Fibroblast of skin of left biceps (primary cell): ENCODE measurements around the gene TFAP2A.

Experiments
- DNase-seq, 2 experiments: peaks; one replicate each; pipeline ENCODE4 v3.0.0-alpha.2; 2013; ENCODE audit warnings: low read depth in 2 of 2

The TFAP2A gene

GRCh38 chr6:10382728-10383330 lies 32.0 kb downstream of the TFAP2A start:
- DNase-seq, result no peak

- no peak for DNase-seq
These were observed 32.6 kb downstream of the TFAP2A start for GRCh38 chr6:10382322-10382721.

GRCh38 chr6:10381830-10382208 lies 33.1 kb downstream of the TFAP2A start:
- DNase-seq, result no peak

GRCh38 chr6:10381133-10381829 lies 33.6 kb downstream of the TFAP2A start:
- no peak for DNase-seq

GRCh38 chr6:10375391-10375969 lies 39.4 kb downstream of the TFAP2A start:
- DNase-seq, result no peak

- DNase-seq, result no peak
These were observed 41.1 kb downstream of the TFAP2A start for GRCh38 chr6:10373642-10374359.

- DNase-seq, result no peak
These were observed 45.0 kb downstream of the TFAP2A start for GRCh38 chr6:10369896-10370295.

GRCh38 chr6:10368861-10369260 lies 46.0 kb downstream of the TFAP2A start:
- no peak for DNase-seq

- no peak for DNase-seq
These were observed 51.0 kb downstream of the TFAP2A start for GRCh38 chr6:10363911-10364310.

- no peak for DNase-seq
These were observed 52.6 kb downstream of the TFAP2A start for GRCh38 chr6:10362300-10362699.

GRCh38 chr6:10361428-10361827 lies 53.4 kb downstream of the TFAP2A start:
- DNase-seq, result no peak

- no peak for DNase-seq
These were observed 55.3 kb downstream of the TFAP2A start for GRCh38 chr6:10359581-10359980.

GRCh38 chr6:10355115-10355702 lies 59.7 kb downstream of the TFAP2A start:
- no peak for DNase-seq

- no peak for DNase-seq
These were observed 63.1 kb downstream of the TFAP2A start for GRCh38 chr6:10351791-10352190.

- no peak for DNase-seq
These were observed 64.2 kb downstream of the TFAP2A start for GRCh38 chr6:10350720-10351119.

GRCh38 chr6:10347561-10348327 lies 67.1 kb downstream of the TFAP2A start:
- DNase-seq, result no peak
